Femur (tissue), 1 donor: Measurements from ENCODE around the gene PROK2.

Experiments used
- DNase-seq: peaks from one replicate; pipeline ENCODE4 v3.0.0-alpha.2; 2017

The PROK2 gene

DNA sequence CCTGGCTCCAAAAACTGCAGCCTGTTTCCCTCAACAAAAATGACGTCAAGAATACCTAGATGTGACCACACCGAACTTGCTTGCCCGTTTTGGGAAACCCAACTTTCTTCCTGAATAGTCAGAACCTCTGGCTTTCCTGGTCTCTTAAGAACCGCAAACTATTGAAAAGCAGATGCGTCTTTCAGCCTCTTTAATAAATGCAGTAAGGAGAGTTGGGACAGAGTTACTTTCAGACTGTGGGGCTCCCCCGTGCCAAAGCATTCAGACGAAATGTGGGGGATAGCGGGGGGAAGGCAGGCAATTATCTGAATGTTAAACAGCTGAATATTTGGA, 1.2 kb upstream of the PROK2 start:
- peak; percentile 26 for DNase-seq

- DNase-seq: peak; percentile 54
Measured at GRCh38 chr3:71785532-71786216, 726 bp upstream of the PROK2 start.

DNA sequence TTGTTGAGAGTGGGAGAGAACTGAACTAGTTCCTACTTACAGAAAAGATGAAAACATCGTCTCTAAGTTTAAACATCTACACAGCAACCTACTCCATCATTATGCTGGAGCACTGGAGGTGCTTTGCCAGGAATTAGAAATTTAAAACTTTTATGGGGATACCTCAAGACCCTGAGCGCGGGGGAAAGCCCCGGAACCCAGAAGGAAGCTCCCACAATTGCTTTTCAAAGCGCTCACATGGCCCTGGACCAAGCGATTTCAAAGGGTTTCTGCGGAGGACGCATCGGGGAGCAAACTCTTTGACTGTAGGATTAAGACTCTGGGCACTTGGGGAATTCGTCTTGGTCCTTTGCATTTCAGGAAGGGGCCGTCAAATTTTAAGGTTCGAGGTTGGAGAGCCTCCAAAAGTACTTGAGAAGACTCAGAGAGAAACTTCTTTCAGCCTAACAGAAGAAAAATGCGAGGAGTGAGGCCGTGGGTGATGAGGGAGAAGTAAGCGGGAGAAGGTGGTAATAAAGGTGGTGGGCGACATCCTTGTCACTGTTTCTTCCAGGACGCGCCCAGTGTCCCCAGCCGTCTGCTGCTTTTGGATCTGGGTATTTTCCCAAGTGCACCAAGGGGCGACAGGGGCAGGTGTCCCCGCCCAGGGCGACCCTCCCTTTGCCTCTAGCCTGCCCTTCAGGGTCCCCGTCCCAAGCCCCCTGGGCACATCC, 591 bp downstream of the PROK2 start:
- peak; percentile 32 for DNase-seq

- no peak for DNase-seq
Measured at GRCh38 chr3:71783152-71783551, 1.8 kb downstream of the PROK2 start.

DNA sequence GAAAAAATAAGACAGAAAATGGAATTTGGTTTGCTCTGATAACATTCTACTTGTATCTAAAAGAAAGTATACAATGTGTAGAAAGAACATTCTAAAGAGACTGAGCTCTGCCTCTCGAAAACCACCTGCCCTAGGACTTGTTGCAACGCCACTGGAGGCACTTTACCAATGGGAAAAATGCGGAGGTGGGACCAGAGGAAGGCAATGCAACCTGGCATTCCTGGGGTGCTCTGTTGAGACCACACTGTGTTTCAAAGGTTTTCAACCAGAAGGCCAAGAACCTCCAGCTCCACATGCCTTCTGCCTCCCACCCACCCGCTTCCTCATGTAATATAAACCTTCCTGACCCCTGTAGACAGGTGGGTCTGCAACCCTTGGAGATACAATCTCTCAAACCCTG, 4.5 kb downstream of the PROK2 start:
- DNase-seq: no peak

DNA sequence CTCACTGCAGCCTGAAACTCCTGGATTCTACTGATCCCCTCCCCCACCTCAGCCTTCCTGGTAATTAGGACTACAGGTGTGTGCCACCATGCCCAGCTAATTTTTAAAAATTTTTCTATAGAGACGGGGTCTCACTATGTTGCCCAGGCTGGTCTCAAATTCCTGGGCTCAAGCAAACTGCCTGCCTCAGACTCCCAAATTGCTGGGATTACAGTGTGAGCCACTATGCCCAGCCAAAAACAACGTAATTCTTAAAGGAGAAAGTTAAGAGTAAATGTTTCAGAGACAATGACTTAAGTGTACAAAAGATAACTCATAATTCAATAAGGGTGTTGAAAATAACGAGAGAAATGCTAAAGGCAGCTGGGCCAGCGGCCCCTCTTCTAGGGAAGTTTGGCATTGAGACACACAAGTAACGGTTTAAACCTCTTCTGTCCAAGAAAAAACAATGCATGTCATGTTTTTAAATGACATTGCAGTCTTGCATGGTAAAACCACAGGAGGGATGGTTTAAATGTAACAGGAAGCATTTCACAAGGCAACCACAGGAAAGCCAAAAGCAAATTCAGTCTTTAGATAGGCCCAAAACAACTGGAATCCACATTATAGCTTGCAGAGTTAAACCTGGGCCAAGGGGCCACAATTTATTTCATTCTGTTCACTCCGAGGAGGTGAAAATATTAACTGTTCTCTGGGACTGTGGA, 5.1 kb downstream of the PROK2 start:
- DNase-seq: no peak

DNA sequence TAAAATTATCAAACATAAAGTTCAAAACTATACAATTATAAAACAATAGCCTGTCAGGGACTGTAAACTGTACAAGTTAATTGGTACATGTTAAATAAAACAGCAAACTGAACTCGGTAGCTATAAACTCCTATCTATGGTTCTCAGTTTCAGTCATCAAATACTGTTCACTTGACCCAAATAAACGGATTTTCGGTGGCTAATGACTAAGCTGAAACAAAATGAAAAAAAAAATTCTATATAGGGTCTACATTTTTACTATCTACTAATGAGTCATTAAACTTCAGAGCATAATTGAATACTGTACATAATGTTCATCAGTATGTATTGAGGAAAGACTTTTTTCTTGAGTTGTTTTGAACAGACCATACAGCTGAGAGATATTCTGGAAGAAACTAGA, 6.6 kb downstream of the PROK2 start:
- DNase-seq: no peak

GRCh38 chr3:71776538-71776937, 8.4 kb downstream of the PROK2 start:
- no peak for DNase-seq

DNA sequence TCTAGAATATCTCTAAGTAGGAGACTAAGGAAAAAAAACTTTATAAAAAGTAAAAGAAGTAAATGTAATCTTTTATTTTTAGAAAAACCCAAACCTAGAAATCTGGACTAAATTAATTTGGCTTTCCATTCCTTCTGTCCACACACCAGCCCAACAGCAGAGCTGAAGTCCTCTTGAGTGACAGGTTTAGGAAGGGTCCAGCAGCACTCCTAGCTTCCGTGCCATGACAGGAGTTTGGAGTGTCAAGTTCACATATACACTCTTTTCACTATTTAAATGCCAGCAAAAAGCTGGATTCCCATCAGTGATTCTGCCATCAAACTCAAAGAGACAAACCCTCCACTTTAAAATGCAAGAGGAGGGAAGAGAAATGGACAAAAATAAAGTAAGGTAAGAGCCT, 13.1 kb downstream of the PROK2 start:
- DNase-seq: no peak

DNA sequence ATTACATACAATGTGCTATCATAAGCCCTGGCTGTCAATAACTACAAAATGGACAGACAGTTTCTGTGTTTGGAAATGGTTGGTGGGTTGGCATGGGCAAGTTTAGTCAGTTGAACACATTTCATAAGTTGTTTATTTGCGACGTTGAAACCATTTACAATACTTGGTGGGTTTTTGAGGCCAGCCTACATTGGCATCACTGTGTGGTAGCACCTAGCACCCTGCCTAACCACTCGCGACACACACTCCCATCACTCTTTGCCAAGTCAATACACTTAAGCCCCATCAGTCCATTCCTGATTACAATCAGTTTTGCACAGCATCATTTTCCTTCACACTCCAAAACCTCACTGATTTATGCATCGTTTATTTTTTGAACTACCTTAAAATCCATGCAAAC, 13.8 kb downstream of the PROK2 start:
- no peak for DNase-seq

DNA sequence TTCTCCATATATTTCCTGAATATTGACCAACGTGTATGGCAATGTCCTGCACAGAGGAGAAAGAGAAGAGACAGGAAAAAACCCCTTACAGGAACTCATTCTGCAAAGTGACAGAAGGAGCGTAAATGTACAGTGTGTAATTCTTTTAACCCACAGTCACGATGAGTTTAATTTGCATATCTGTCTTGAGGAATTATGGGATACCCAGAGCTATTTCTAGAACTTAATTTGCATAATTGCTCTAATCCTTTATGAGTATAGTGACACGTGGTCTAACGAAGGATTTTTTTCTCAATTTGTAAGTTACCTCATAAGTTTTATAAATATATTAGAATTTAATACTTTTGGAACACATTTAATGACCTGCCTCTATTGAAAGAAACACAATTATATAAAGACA, 21.5 kb downstream of the PROK2 start:
- no peak for DNase-seq

DNA sequence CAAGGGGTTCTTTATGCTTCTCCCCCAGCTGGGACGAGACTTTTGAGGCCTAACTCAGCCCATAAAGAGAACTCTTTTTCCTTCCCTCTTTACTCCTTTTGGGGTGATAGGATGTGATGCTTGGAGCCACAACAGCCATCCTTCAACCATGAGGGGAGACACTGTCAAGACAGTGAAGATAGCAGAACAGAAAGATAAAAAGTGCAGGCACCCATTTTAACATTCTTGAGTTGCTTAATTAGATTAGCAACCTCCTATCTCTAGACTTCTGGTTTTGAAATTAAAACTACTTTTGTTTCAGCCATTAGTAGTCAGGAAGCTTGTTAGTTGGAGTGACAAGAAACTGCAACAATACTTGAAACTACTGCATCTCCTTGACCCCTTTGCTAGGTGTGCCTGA, 24.8 kb downstream of the PROK2 start:
- no peak for DNase-seq

GRCh38 chr3:71759401-71759800, 25.5 kb downstream of the PROK2 start:
- no peak for DNase-seq

DNA sequence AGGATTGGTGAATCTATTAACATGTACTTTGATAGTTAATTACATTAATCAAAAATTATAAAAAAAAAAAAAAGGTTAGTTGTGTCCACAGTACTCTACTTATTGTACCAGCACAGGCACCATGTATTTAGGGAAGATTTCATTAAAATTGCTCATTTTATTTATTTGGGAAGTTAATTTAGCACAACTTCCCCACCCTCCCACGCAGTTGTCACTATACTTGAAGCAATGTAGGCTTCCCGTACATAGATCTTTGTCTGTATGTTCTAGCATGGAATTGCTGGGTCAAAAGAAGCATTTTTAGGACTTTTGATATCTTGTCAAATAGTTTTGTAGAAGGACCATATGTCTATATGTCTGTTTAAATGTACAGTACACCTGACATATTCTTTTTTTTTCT, 26.9 kb downstream of the PROK2 start:
- no peak for DNase-seq

- DNase-seq: no peak
Measured at GRCh38 chr3:71754610-71755253, 30.2 kb downstream of the PROK2 start.

GRCh38 chr3:71753701-71754609, 31.0 kb downstream of the PROK2 start, which contains the start of gene GPR27:
Gene GPR27 (plus strand): TSS chr3:71753855. CDS start chr3:71754050, 195 bp downstream.
- DNase-seq: peak; percentile 47

- no peak for DNase-seq
Measured at GRCh38 chr3:71752831-71753700, 31.9 kb downstream of the PROK2 start.

- no peak for DNase-seq
Measured at GRCh38 chr3:71751602-71752001, 33.3 kb downstream of the PROK2 start.

- DNase-seq: no peak
Measured at GRCh38 chr3:71744738-71745137, 40.2 kb downstream of the PROK2 start.

GRCh38 chr3:71742621-71743020, 42.3 kb downstream of the PROK2 start:
- no peak for DNase-seq

GRCh38 chr3:71734881-71735280, 50.1 kb downstream of the PROK2 start:
- DNase-seq: no peak
